Ammon's horn (tissue), 1 donor: ENCODE measurements around the gene RECK.

Source experiments
- DNase-seq: peaks from one replicate; pipeline ENCODE4 v3.0.0-alpha.2; 2016; ENCODE audit warnings: low spot score

The RECK gene

DNA sequence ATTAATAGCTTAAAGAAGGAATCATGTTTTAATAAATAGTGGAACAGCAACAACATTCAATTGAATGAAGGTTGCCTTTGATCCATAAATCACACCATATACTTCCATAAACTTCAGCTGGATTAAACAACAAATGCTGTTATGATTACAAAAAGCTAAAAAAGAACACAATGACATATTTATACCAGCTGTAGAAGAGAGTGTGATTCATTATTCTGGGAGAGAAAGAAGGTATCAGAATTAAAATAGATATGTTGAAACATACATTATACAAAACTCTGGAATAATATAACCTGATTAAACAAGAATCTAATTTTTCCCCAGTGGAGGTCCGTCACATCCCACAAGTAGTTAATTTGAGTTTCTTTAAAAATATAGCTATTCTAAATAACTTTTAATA is 7.5 kb upstream of the RECK start:
- no peak for DNase-seq

DNA sequence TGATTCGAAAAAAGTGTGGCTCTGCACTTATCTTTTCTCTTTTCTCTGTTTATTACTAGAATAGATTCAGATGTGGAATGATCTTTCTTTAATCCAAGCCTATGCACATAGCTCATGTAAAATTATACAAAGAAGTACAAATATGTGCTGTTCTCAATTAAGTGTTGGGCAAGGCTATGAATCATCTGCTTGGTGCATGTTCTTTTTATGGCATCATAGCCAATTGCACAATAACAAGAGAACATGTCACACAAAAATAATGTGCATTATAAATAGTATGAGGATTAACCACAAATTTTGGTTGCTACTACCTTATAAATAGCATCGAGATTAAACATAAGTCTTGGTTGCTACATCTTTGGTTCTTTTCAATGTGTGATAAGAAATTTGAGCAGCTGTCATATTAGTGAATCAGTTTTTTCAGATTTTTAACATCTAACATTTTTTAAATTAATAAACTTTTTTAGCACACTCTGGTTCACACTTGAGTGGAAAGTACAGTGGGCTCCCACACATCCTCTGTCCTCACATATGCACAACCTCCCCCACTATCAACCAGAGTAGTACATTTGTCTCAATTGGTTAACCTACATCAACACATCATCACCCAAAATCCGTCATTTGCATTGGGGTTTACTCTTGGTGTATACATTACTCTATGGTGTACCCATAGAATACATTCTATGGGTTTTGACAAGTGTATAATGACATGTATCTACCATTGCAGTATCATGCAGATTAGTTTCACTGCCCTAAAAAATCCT is 6.8 kb upstream of the RECK start:
- peak; percentile 50 for DNase-seq

DNA sequence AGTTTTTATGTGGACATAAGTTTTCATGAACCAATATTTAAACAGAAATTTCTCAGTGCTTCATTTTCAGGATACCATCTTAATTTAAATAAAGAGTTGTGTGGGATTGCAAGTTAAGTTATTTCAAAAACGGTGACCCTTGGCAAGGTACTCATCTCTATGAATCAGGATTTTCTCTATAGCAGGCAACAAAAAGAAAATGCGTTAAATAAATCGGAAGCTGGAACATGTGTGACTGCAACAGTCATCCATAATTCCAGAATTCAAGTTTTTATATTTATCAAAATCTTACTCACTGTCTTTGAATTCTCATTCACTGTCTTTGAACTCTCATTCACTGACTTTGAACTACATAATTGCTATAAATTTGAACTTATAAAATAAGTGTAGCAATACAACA is 5.8 kb upstream of the RECK start:
- DNase-seq = no peak

DNA sequence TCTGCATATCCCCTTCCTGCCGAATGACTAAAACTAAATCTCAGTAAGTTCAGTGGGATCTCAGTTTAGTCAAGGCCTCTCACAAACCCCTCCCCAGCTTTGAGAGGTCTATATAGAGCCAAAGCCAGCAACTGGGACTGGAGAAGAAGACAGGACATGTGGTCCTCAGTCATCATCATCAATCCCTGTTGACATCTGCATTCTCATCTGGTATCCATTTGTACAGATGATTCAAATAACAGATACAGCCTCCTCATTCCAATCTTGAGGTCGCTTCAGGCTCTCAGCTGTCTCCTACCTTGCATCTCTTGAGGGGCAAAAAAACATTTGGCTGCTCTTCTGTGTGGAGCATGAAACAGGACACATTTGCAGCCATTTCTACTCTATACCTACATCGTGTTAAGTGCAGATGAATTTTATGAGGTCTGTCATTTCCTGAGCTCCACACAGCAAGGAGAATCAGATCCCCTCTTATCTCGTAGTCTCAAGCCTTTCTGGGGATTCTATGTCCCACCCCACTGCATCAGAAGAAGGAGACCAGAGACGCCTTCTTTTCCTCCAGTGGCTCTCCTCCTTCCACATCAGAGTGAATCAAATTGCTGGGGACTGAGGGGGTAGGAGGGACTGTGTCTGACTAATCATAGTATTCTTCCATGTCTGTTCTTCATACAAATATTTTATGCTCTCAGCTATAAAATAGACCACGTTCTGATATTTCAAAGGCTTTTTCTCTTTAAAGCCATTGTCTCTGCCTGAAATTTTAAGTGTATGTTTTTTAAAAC is 4.7 kb upstream of the RECK start:
- no peak for DNase-seq

DNA sequence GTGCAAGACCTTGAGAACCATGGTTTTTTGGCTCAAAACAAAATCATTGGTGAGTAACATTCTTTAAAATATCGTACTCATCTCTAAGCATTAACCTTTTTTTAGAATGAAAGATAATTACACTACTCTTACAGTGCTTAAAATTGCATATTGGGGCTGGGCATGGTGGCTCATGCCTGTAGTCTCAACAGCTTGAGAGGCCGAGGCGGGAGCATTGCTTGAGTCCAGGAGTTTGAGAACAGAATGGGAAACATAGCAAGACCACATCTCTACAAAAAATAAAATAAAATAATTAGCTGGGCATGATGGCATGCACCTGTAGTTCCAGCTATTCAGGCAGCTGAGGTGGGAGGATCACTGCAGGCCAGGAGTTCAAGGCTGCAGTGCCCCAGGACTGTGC is 2.9 kb upstream of the RECK start:
- DNase-seq = no peak

DNA sequence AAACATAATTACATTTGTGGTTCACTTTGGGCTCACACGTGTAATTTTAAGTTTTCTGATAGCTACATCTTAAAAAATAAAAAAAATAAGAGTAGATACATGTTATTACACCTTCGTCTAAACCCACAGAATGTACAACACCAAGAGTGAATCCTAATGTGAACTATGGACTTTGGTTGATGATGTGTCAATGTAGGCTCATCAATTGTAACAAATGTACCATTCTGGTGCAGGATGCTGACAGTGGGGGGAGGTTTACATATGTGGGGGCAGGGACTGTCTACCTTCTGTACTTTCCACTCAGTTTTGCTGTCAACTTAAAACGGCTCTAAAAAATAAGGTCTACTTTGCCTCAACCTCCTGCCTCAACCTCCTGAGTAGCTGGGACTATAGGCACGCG is 2.5 kb upstream of the RECK start:
- DNase-seq = no peak

DNA sequence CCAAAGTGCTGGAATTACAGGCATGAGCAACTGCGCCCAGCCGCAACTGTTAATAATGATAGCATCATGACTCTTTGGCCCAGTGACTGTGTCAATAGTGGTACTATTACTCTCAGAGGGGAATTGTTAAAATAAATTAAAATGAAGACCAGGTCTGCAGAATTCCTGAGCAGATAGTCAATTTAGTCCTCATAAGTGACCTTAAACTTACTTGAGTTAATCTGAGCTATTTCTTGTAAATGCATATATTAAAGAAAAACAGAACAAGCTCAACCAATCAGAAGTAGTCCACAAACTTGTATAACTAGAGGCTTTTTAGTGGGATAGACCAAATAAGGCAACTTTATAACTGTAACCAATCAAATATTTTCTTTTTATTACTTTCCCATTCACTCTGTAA is 1.7 kb upstream of the RECK start:
- DNase-seq = no peak

DNA sequence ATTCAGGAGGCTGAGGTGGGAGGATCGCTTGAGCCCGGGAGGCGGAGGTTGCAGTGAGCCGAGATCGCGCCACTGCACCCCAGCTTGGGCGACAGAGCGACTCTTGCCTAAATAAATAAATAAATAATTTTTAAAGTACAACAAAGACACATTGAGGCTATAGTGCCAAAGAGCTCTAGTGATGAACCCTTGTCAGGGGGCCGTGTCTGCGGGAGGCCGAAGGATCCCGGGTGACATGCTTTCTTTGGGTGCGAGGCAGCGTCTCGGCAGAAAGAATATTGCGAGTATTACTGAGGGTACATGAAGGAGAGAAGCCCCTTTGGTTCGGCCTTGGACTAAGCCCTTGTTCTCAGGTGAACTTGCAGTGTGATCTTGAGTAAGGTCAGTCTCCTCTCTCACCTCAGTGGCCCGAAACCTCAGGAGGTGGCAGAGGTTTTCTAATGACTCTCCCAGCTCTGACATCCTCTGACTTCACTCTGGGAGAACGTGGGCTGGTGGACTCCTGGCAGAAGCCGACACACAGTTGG is 397 bp upstream of the RECK start:
- no peak for DNase-seq

DNA sequence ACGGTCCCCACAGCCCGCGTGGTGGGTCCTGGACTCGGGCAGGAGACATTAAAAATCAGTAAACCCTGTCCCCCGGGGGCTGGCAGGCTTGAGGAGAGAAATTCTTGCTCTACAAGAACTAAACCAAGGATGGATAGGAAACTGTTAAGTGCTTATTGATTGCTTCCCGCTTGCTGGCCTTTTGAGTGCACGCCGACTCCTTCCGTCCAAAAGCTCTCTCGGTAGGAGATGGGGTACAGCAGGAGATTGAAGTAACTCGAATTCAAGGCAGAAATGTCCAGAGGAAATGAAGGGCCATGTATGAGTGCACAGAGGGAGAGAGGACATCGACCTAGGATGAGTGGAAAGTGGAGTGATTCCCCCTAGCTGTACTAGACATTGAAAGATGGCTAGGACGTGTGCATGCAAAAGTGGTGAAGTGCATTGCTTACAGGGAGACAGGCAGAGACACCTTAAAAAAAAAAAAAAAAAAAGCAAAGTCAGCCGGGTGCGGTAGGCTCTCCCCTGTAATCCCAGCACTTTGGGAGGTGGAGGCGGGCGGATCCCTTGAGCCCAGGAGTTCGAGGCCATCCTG is 923 bp downstream of the RECK start:
- DNase-seq = peak; percentile 45

DNA sequence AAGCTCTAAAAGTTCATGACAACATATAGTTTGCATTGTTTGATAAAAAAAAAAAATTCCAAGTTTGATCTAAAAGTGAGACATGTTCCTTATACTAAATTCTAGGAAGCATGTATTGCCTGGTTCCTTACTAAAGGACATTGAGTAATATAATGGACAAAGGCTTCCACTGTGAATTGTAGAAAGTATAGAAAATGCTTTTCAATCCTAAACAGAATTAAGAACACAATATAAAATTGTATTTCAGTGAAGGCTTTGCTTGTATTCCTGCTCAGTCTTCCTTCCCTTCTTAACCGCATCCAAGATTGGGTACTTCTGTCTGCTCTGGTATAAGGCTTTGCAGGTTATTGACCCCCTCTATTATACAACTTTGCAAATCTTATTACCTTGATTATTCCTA is 2.4 kb downstream of the RECK start:
- DNase-seq = no peak

DNA sequence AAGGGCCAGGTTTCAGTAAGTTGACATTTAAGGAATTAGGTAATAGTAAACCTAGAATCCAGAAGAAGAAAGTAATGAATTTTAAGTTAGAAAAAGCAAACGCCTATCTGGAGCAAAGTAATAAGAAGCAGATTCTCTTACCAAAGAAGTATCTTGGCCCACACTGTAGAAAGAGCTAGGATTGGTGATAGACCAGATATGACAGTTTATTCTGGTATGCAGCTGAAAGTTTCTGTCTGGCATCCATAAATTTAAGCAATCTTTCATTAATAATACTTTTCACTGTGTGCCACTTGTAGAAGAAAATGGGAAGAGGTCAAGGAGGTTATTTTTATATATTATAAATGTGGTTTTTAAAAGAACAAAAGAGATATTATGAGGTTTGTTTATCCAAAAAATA is 3.0 kb downstream of the RECK start:
- no peak for DNase-seq

DNA sequence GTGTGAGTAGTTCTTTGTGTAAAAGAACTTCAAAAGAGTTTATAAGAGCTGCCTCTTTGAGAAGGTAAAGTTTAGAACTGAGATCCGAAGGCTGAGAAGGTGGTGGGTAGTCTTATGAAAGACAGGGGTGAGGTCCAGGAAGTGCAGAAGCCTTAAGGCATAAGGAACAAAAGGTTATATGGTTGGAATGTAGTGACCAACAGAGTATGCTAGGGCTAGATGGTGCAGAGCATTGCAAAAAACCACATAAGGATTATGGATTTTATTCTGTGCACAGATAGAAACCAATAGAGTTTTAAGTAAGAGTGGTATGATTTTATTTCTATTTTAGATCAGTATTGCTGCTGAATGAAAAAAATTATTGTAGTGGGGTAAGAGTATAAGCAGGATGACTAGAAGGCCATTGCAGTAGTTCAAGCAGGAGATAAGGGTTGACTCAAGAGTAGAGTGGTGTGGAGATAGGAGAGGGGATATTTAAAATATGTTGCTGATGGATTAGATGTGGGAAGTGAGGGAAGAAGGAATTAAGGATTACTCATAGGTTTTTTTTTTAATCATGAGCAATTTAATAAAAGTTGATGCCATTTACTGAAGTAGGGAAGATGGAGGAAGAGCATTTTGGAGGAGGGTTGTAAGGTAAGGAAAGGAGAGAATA is 3.7 kb downstream of the RECK start:
- DNase-seq = no peak

DNA sequence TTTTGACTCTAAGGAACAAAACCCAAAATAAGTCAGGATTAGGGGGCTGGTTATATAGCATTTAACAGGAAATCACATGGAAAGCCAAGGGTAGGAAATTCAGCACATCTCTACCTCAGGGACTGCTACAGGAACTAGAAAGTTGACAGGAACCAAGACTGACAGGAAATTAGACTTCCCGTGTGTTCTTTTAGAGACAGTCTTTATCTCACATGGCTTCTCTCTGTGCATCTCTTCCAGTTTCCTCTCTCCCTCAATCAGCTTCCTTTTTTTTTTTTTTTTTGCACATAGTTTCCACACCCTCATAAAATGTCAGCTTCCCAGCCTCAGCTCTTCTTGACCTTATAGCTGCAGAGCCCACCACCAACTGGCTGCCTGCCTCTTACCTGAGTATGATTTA is 4.8 kb downstream of the RECK start:
- DNase-seq = peak; percentile 25

DNA sequence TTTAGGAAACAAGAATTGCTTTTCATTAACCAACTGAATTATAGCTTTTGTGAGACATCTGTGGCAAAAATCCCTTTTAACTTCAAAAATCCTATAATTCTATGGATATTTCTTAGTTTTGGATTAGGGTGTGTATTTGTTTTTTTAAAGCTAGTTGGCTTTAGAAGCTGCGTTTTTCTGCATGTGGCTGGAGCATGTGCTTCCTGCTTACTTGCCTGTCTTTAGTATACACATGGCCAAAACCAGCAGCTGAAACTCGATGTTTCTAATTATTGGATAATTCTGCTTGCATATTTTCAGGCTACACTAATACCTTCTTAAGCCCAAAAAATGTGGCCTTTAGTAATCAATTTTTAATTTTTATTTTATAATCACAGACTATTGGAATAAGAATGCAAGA is 8.9 kb downstream of the RECK start:
- no peak for DNase-seq

DNA sequence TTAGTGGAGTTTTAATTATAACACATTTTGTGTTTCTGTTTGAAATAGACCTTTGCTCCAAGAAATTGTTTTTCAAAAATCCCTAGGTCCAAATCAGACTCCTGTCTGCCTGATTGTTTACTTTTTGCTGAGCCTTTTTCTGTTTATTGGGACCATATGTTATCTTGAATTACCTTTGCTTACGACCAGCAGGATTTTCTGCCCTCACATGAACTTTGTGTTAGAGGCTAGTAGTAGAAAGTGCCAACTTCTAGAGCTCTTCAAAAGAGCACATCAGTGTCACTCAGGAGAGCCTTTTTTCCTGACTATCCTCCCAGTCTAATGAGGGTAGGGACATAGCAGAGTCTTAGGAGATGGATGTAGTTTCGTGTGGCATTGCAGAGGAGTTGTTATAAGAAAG is 10.2 kb downstream of the RECK start:
- DNase-seq = no peak

DNA sequence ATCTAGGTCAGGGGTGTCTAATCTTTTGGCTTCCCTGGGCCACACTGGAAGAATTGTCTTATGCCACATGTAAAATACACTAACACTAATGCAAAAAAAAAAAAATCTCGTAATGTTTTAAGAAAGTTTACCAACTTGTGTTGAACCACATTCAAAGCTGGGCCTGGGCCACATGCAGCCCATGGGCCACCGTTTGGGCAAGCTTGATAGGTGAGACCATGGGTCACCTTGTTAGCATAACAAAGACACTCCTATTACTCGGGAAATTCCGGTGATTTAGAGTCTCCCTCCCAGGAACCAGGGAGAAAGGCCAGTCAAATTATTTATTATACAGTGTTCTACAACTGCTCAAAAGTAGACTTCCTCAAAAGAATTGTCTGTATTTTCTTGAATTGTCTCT is 12.7 kb downstream of the RECK start:
- DNase-seq = no peak

DNA sequence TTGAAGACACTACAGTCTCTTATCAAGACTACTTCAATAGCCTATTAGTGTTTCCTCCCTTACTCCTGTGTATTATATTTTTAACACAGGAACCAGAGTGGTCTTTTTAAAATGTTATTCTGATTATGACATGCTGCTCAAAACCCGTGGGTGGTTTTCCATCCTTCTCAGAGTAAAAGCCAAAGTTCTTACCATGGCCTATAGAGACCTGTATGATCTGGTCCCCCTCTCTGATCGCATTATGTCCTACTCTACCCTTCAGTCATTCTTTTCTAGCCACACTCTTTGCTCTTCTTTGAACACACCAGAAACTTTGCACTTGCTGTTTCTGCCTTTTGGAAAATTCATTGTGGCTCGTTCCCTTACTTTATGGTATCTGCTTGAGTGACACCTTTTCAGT is 13.8 kb downstream of the RECK start:
- DNase-seq = no peak

DNA sequence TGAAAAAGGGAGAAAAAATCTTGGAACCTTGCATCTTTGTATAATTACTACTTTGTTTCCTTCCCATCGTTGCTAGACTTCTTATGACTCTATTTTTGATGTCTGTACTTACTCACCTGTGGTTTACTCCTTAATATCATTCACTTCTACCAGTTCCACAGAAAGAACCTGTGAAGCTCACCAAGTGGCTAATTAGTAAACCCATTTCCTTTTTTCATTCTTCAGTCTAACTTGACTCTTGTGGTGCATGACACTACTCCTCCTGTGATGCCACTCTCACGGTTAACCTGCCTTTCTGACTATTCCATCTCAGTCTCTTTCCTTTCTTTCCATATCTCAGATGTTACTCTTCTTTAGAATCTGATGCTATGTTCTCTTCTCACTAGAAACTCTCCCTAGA is 14.6 kb downstream of the RECK start:
- DNase-seq = no peak

DNA sequence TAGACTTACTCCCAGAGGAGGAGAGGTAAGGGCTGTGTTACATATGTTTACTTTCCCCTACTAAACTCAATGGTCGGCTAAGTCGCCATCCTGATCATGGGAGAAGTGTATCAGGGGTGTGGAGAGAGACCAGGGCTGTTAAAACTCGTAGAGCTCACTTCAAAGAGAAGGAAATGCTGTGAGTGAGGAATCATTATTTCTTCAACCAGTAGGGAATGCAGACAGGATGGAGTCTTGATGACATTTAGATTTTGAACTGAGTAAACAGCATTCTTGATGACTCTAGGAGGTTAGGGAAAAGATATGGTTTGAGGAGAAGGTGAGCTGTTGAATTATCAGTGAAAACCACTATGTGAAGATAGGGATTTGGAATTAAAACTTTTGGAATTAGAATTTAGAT is 17.3 kb downstream of the RECK start:
- DNase-seq = no peak

DNA sequence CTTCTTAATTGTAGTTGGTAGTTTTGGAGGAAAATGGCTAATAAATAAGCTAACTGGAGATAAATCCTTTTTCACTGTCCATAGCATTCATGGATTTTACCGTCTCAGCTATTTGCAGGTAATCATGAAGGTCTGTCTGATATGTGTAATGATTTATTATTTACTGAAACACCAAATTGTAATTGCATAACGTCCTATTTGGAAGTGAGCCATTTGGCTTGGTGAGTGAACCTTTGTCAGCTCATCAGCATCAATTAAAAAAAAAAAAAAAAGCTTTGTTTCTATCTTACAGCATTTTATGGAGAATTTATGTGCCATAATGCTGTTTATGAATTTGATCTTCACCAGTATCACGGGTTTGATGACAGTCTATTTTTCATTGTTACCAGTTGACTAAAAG is 20.2 kb downstream of the RECK start:
- DNase-seq = no peak

DNA sequence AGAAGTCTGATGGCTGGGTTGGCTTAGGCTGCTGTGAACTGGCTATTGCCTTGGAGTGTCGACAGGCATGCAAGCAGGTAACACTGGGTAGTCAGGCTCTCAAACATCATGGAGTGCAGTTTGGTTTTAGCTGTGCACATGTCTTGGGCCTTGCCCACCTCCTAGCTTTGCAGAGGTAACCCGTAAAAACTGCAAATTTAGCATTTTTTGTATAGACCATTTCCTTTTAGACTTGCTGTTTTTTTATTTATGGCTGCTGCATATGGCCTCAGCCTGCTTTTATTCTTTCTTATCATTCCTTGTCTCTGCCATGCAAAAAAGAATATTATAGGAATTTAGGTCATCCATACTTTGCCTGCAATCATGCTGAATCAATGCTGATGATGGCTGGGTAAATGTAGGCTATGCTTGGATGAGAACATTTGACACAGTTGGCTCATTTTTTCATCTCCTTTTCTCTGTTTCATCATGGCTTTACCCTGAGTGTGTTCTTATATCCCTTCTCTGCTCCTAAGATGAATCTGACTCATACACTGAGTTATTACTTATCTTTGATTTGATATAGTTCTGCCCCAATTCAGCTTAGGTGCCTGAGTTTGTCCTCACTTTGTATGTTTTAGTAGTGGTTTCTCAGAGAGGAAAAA is 27.2 kb downstream of the RECK start:
- DNase-seq = no peak

DNA sequence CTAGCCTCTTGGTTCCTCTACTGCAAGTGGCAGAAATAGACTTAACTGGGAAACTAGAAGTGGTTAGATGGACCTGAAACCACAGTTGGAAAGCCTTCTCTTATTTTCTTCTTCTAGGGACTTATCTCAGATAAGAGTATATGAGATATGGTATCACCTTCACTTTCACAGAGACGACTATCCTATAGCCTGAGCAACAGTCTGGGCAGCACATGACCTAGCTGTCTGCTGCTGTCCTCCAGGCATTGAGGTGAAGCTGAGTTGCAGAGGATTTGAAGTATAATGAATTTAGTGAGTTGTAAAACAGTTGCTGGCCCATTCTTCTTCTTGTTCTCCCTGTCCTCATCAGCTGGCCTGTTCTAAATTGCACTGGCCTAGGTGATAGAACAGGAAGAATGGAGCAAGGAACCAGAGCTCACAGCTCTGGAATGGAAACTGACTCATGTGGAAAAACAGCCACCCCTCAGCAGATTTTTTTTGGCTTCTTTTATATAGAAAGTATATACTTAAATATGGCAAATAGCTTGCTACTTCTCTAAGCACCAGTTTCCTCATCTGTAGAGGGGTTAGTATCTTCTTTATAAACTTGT is 27.8 kb downstream of the RECK start:
- no peak for DNase-seq
